Measurements from ENCODE around the gene LMOD3. TPM values are rescaled to one million over a fixed set of nuclear protein-coding genes. Genes with fewer than 3 reads are reported as not detected.

Gene LMOD3
- total RNA-seq, 2 donors from 2014 or later: not detected

DNA sequence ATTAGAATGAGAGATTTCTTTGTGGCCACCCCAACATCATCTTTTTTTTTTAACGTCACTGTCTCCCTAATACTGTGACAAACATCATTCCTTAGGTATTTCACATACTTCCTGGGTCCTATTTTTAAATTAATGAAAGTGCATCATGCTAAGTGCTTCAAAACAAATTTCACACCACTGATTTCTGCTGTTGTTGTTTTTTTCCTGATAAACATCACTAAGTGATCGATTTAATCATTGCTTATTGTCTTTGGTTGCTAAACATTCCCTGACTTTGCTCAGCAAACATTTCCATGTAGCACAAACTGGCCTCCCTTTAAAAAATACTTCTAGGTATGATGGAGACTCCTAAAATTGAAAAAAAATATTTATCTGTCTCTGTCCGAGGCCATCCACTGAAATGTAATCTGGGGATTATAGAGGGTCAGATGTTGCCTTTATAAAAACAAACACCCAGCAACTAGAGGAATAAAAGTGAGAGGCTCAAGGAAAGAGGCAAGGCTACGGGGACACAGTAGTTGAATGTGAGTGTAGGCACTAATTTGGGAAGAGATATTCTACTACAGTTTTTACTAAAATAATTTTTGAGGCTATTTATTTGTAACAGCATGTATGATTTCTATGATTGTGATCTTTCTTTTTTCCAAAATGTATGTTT lies 20.5 kb upstream of the LMOD3 start:
- Mint-ChIP-seq H3K27me3 (peaks cover 44% of the 10 kb centered on the region), H3K4me1 (peaks cover 11% of the 10 kb centered on the region), H3K4me3 (no peak overlapping the region), H3K27ac (no peak overlapping the region), H3K36me3 (ENCODE audit: low read depth) (peaks cover 2% of the 10 kb centered on the region)
- no peaks in the 10 kb centered on the region for H3K9me3 ChIP-seq (ENCODE audit: control insufficient read depth, low read length, poor library complexity, severe bottlenecking)
- DNase-seq (no peak), ATAC-seq (no peak)

GRCh38 chr3:69142090-69142489 lies 19.7 kb upstream of the LMOD3 start:
- no peak for DNase-seq
- peaks cover 2% of the 10 kb centered on the region for H3K36me3 Mint-ChIP-seq (ENCODE audit: low read depth)
- peaks cover 11% of the 10 kb centered on the region for H3K4me1 Mint-ChIP-seq
- no peaks in the 10 kb centered on the region for H3K9me3 ChIP-seq (ENCODE audit: control insufficient read depth, low read length, poor library complexity, severe bottlenecking)
- peaks cover 44% of the 10 kb centered on the region for H3K27me3 Mint-ChIP-seq
- no peak for ATAC-seq
- no peak overlapping the region for H3K27ac Mint-ChIP-seq
- H3K4me3 Mint-ChIP-seq: no peak overlapping the region

- no peaks in the 10 kb centered on the region for H3K9me3 ChIP-seq (ENCODE audit: control insufficient read depth, low read length, poor library complexity, severe bottlenecking)
- Mint-ChIP-seq H3K36me3 (ENCODE audit: low read depth) (peaks cover 2% of the 10 kb centered on the region), H3K27me3 (peaks cover 44% of the 10 kb centered on the region), H3K4me3 (no peak overlapping the region), H3K27ac (no peak overlapping the region), H3K4me1 (peaks cover 11% of the 10 kb centered on the region)
- DNase-seq (no peak), ATAC-seq (no peak)
Observed at GRCh38 chr3:69141313-69141712, 18.9 kb upstream of the LMOD3 start.

DNA sequence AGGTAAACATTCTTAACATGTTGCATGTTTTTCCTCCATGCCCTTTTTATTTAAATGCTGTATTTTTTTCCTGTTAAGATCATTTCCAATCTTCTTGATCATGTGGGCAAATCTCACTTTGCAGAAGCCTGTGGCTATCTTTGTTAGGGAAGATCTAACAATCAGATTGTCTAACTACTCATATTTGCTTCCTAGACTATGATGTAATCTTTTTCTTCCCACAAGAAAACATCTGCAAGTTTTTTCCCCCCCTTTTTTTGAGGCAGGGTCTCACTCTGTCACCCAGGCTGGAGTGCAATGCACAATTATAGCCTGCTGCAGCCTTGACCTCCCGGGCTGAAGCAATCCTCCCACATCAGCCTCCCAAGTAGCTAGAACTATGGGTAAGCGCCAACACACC lies 15.0 kb upstream of the LMOD3 start:
- H3K27me3 Mint-ChIP-seq: peaks cover 25% of the 10 kb centered on the region
- H3K27ac Mint-ChIP-seq: no peak overlapping the region
- H3K4me3 Mint-ChIP-seq: no peak overlapping the region
- H3K36me3 Mint-ChIP-seq (ENCODE audit: low read depth): peaks cover 2% of the 10 kb centered on the region
- DNase-seq (no peak), ATAC-seq (no peak)
- no peaks in the 10 kb centered on the region for H3K9me3 ChIP-seq (ENCODE audit: control insufficient read depth, low read length, poor library complexity, severe bottlenecking)
- H3K4me1 Mint-ChIP-seq: peaks cover 3% of the 10 kb centered on the region

GRCh38 chr3:69137005-69137404 lies 14.6 kb upstream of the LMOD3 start:
- Mint-ChIP-seq H3K4me1 (peaks cover 3% of the 10 kb centered on the region), H3K27me3 (peaks cover 23% of the 10 kb centered on the region), H3K4me3 (no peak overlapping the region), H3K27ac (no peak overlapping the region), H3K36me3 (ENCODE audit: low read depth) (peaks cover 2% of the 10 kb centered on the region)
- DNase-seq: no peak
- H3K9me3 ChIP-seq (ENCODE audit: control insufficient read depth, low read length, poor library complexity, severe bottlenecking): no peaks in the 10 kb centered on the region
- no peak for ATAC-seq

DNA sequence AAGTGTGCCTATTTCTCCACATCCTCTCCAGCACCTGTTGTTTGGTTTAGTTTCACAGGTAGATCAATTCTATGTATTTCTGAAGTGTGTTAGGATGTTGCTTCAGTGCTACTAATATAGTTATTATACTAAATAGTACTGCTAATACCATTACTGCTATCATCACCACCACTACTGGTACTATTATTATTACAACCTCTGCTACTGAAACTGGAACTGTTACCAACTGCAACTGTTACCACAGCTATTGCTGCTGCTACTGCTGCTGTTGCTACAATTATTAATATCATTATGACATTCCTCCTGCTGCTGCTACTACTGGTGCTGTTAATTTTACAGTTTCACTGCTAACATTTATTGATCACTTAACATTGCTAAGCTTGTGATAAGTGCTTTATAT lies 8.3 kb upstream of the LMOD3 start:
- no peak overlapping the region for H3K4me3 Mint-ChIP-seq
- H3K27ac Mint-ChIP-seq: no peak overlapping the region
- H3K9me3 ChIP-seq (ENCODE audit: control insufficient read depth, low read length, poor library complexity, severe bottlenecking): no peaks in the 10 kb centered on the region
- peaks cover 17% of the 10 kb centered on the region for H3K27me3 Mint-ChIP-seq
- ATAC-seq (no peak), DNase-seq (no peak)
- H3K4me1 Mint-ChIP-seq: peaks cover 2% of the 10 kb centered on the region
- peaks cover 2% of the 10 kb centered on the region for H3K36me3 Mint-ChIP-seq (ENCODE audit: low read depth)

- DNase-seq: no peak
- Mint-ChIP-seq H3K27ac (no peak overlapping the region), H3K36me3 (ENCODE audit: low read depth) (peaks cover 2% of the 10 kb centered on the region), H3K4me3 (no peak overlapping the region), H3K4me1 (peaks cover 2% of the 10 kb centered on the region), H3K27me3 (peaks cover 17% of the 10 kb centered on the region)
- no peaks in the 10 kb centered on the region for H3K9me3 ChIP-seq (ENCODE audit: control insufficient read depth, low read length, poor library complexity, severe bottlenecking)
- no peak for ATAC-seq
Observed at GRCh38 chr3:69129531-69129930, 7.1 kb upstream of the LMOD3 start.

DNA sequence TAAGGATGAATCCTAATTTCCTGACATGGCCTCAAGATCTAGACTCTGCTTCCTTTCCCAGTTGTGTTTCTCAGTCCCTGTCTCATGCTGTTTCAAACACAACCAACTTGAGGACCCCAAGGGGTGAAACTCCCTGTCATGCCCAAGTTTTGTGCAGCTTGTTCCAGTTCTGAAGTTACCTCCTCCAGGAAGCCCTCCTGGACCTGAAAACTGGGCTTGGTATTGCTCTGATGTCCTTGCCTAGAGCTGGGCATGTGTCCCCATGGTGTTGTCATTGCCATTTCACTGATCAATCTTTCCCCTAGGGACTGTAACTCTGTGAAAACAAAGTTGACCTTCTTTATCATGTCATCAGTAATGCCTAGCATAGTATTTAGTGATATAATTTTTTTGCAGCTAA lies 6.1 kb upstream of the LMOD3 start:
- Mint-ChIP-seq H3K27ac (no peak overlapping the region), H3K36me3 (ENCODE audit: low read depth) (peaks cover 2% of the 10 kb centered on the region), H3K27me3 (peaks cover 17% of the 10 kb centered on the region), H3K4me3 (no peak overlapping the region), H3K4me1 (peaks cover 2% of the 10 kb centered on the region)
- H3K9me3 ChIP-seq (ENCODE audit: control insufficient read depth, low read length, poor library complexity, severe bottlenecking): no peaks in the 10 kb centered on the region
- DNase-seq: no peak
- no peak for ATAC-seq

DNA sequence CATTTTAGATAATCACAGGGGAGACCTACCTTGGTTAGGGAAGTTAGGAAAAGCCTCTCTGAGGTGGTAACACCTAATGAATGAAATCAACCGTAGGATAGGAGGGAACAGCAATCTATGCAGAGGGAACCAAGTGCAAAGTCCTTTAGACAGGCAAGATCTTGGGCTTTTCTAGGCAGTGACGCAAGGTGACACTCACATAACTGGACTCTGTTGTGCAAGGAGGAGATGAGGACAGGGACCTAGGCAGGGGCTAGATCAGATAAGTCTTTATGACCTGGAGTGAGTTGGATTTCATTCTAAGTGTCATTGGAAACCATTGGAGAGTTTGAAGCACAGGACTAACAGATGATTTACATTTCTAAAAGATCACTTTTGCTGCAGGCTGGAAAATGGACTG lies 4.6 kb upstream of the LMOD3 start:
- Mint-ChIP-seq H3K36me3 (ENCODE audit: low read depth) (peaks cover 1% of the 10 kb centered on the region), H3K4me3 (no peak overlapping the region), H3K27me3 (peaks cover 15% of the 10 kb centered on the region), H3K27ac (no peak overlapping the region), H3K4me1 (peaks cover 2% of the 10 kb centered on the region)
- DNase-seq (no peak), ATAC-seq (no peak)
- no peaks in the 10 kb centered on the region for H3K9me3 ChIP-seq (ENCODE audit: control insufficient read depth, low read length, poor library complexity, severe bottlenecking)

- Mint-ChIP-seq H3K27me3 (peaks cover 12% of the 10 kb centered on the region), H3K4me1 (peaks cover 2% of the 10 kb centered on the region), H3K27ac (no peak overlapping the region), H3K36me3 (ENCODE audit: low read depth) (no peaks in the 10 kb centered on the region), H3K4me3 (no peak overlapping the region)
- no peaks in the 10 kb centered on the region for H3K9me3 ChIP-seq (ENCODE audit: control insufficient read depth, low read length, poor library complexity, severe bottlenecking)
- DNase-seq (no peak), ATAC-seq (no peak)
Observed at GRCh38 chr3:69126216-69126615, 3.8 kb upstream of the LMOD3 start.

DNA sequence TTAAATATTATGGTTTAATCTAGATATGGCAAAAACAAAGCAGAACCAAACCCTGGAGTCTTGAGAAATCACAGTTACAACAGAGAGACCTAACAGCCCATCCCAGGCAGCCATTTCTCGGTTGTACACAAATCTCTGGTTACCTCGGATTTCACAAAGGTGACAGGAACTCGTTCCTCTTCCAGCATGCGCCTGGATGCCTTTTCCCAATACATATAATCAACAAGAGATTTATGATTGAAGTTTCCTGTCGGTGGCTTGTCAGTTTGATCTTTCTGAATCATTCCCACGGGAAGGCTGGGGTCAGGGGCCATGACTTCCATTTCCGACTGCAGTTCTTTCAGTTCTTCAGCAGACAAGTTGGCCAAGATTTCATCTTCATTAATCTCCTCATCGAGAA lies 445 bp downstream of the LMOD3 start:
- DNase-seq (no peak), ATAC-seq (no peak)
- H3K27me3 Mint-ChIP-seq: peaks cover 17% of the 10 kb centered on the region
- H3K27ac Mint-ChIP-seq: no peak overlapping the region
- H3K36me3 Mint-ChIP-seq (ENCODE audit: low read depth): peaks cover 6% of the 10 kb centered on the region
- no peaks in the 10 kb centered on the region for H3K9me3 ChIP-seq (ENCODE audit: control insufficient read depth, low read length, poor library complexity, severe bottlenecking)
- H3K4me3 Mint-ChIP-seq: no peak overlapping the region
- peaks cover 5% of the 10 kb centered on the region for H3K4me1 Mint-ChIP-seq

DNA sequence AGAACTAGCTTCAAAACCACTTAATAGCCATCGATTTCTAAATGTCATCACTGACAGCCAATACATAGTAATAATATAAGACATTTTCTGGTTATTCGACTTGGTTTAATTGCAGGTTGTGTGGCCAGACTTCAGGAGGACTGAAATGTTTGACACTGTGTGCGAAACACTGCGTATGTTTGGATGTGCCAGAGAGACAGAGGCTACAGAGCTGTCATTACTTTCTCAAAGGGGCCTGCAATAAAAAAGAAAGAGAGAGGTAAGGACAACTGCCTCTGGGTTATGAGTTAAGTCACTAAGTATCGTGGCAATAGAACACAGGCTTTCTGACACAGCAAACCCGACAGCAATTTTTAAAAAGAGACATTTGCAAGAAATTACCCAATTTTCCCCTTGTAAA lies 882 bp downstream of the LMOD3 start:
- ATAC-seq: no peak
- H3K36me3 Mint-ChIP-seq (ENCODE audit: low read depth): peaks cover 6% of the 10 kb centered on the region
- no peak for DNase-seq
- H3K27ac Mint-ChIP-seq: no peak overlapping the region
- peaks cover 5% of the 10 kb centered on the region for H3K4me1 Mint-ChIP-seq
- no peak overlapping the region for H3K4me3 Mint-ChIP-seq
- H3K9me3 ChIP-seq (ENCODE audit: control insufficient read depth, low read length, poor library complexity, severe bottlenecking): no peaks in the 10 kb centered on the region
- peaks cover 12% of the 10 kb centered on the region for H3K27me3 Mint-ChIP-seq

DNA sequence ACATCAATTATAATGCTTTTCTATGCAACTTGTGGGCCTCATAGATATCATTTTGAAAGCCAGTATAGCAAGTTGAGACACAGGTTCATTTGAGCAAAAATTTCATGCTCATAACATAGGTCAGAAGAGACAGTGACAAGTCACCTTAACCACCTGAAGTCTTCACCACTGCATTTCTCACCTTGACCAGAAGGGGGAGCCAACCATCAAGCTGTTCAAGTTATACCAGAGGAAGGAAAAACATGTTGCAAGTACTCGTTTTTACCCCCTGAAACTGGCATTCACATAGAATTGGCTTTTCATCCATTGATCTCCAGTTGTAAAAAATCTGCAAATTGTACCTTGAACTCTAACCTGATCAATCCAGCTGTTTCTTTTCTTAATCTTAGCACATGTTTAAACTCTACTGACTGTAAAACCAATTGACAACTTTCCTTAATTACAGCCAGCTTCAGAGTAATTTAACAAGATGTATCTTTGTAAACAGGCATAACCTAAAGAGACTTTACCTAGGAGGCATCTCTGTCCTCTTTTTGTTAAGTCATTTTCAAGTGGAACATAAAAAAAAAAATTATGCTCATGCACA lies 1.4 kb downstream of the LMOD3 start:
- peaks cover 8% of the 10 kb centered on the region for H3K27me3 Mint-ChIP-seq
- peak; percentile 37 to 71 (median 60) for DNase-seq
- H3K27ac Mint-ChIP-seq: no peak overlapping the region
- no peak overlapping the region for H3K4me3 Mint-ChIP-seq
- H3K36me3 Mint-ChIP-seq (ENCODE audit: low read depth): peaks cover 6% of the 10 kb centered on the region
- peaks cover 5% of the 10 kb centered on the region for H3K4me1 Mint-ChIP-seq
- H3K9me3 ChIP-seq (ENCODE audit: control insufficient read depth, low read length, poor library complexity, severe bottlenecking): no peaks in the 10 kb centered on the region
- ATAC-seq: peak; percentile 90

DNA sequence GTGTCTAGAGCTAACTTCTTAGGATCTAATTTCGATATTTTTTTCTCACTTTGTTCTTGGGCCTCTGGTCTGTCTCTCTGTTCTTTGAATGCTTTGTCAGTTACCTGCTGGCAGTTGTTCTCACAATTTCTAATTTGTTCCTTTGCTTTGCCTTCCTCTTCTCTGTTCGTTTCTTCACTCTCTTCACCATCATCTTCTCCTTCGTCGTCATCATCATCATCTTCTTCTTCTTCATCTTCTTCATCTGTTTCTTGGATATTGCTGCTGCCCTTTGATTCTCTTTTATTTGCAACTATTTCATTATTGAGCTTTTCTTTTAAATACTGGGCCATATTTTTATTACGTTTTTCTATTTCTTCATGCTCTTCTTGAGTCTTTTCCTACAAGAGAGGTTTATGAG lies 2.7 kb downstream of the LMOD3 start:
- peaks cover 5% of the 10 kb centered on the region for H3K4me1 Mint-ChIP-seq
- peaks cover 8% of the 10 kb centered on the region for H3K27me3 Mint-ChIP-seq
- DNase-seq (no peak), ATAC-seq (no peak)
- H3K36me3 Mint-ChIP-seq (ENCODE audit: low read depth): peaks cover 6% of the 10 kb centered on the region
- H3K4me3 Mint-ChIP-seq: peak overlapping the region; percentile 4
- no peak overlapping the region for H3K27ac Mint-ChIP-seq
- no peaks in the 10 kb centered on the region for H3K9me3 ChIP-seq (ENCODE audit: control insufficient read depth, low read length, poor library complexity, severe bottlenecking)

Data from T-helper 17 cell (primary cell).